Measurements from ENCODE around the gene GDI1. TPM values are rescaled to one million over a fixed set of nuclear protein-coding genes. Genes with fewer than 3 reads are reported as not detected.
"Not testable (repeated sequence)": the region's sequence is repeated elsewhere in the genome, so short reads cannot be mapped to it uniquely, and the experiment has no call there.

The GDI1 gene
- total and polyA plus RNA-seq, 2 of the 8 experiments (the other 6 are each of a cell fraction or from before 2014, with no cell fraction given): 83.1 to 136 TPM

- H3K4me3 ChIP-seq (ENCODE audit: extremely low read depth in 1 of 4, insufficient read depth in 2 of 4, low read depth in 3 of 4, low read length in 4 of 4); H3K14ac ChIP-seq (ENCODE audit: insufficient read length); H2AFZ ChIP-seq (ENCODE audit: low read length); CTCF ChIA-PET (ENCODE audit: partially characterized antibody); H3K9me3 ChIP-seq (ENCODE audit: insufficient read depth in 2 of 2, low read depth in 1 of 2, low read length in 1 of 2); H3K79me1 ChIP-seq (ENCODE audit: low read depth, low read length); H4K20me1 ChIP-seq (replicated peaks in 1 of 2; ENCODE audit: control insufficient read depth in 1 of 2, insufficient read depth in 2 of 2, low read length in 2 of 2); H2BK20ac ChIP-seq (ENCODE audit: low read length); H3K27ac ChIP-seq (ENCODE audit: low read depth, low read length); H3K4ac ChIP-seq (replicated peaks; ENCODE audit: insufficient read length, low read depth, low read length); H4K8ac ChIP-seq (ENCODE audit: extremely low read depth, insufficient read depth, low read length); H2BK5ac ChIP-seq (ENCODE audit: low read depth, low read length); H2BK15ac ChIP-seq (ENCODE audit: low read length); H4K91ac ChIP-seq (replicated peaks; ENCODE audit: insufficient read length, low read length); H3K36me3 ChIP-seq (ENCODE audit: control insufficient read depth in 2 of 4, insufficient read depth in 4 of 4, low read length in 3 of 4); H2BK12ac ChIP-seq (ENCODE audit: low read depth, low read length); H3K4me2 ChIP-seq (ENCODE audit: insufficient read depth in 1 of 2, low read depth in 2 of 2, low read length in 2 of 2); H2AK5ac ChIP-seq (ENCODE audit: low read depth, low read length); H3K18ac ChIP-seq (ENCODE audit: extremely low read depth, low read length); FAIRE-seq; DNase-seq (ENCODE audit: low read depth in 1 of 2, low spot score in 2 of 2); H3K23me2 ChIP-seq (ENCODE audit: low read depth, low read length); H3K27me3 ChIP-seq (replicated peaks in 1 of 4; ENCODE audit: control insufficient read depth in 3 of 4, extremely low read depth in 1 of 4, insufficient read depth in 3 of 4, low read length in 3 of 4); H4K5ac ChIP-seq (ENCODE audit: insufficient read length, low read depth, low read length); POLR2A ChIA-PET (ENCODE audit: partially characterized antibody); H2BK120ac ChIP-seq (replicated peaks; ENCODE audit: low read depth, low read length); H3K9ac ChIP-seq (replicated peaks in 1 of 4; ENCODE audit: extremely low read depth in 1 of 4, low read depth in 3 of 4, low read length in 3 of 4); H3K79me2 ChIP-seq (ENCODE audit: control insufficient read depth in 1 of 2, insufficient read depth in 2 of 2, low read length in 2 of 2); H3K56ac ChIP-seq (replicated peaks; ENCODE audit: insufficient read length, low read depth, low read length); H3K4me1 ChIP-seq (replicated peaks in 1 of 4; ENCODE audit: control insufficient read depth in 3 of 4, insufficient read depth in 4 of 4, low read length in 3 of 4); H3K23ac ChIP-seq (ENCODE audit: insufficient read length): not testable (repeated sequence)
- no CpG with 5 or more reads among the region's 16 CpGs for WGBS, 2 experiments (ENCODE audit: extremely low coverage in 1 of 2, insufficient coverage in 1 of 2, insufficient read length in 1 of 2, insufficient replicate concordance in 2 of 2, low coverage in 1 of 2, low lambda C conversion rate in 2 of 2, missing lambda C conversion rate in 1 of 2)
Measured at GRCh38 chrX:154388649-154389048, 48.3 kb upstream of the GDI1 start.

GRCh38 chrX:154389812-154390747 lies 46.9 kb upstream of the GDI1 start:
- H3K79me1 ChIP-seq (ENCODE audit: low read depth, low read length); FAIRE-seq; H3K23ac ChIP-seq (ENCODE audit: insufficient read length); POLR2A ChIA-PET (ENCODE audit: partially characterized antibody); H3K9ac ChIP-seq (replicated peaks in 1 of 4; ENCODE audit: extremely low read depth in 1 of 4, low read depth in 3 of 4, low read length in 3 of 4); H2BK5ac ChIP-seq (ENCODE audit: low read depth, low read length); H3K18ac ChIP-seq (ENCODE audit: extremely low read depth, low read length); H2BK20ac ChIP-seq (ENCODE audit: low read length); H3K23me2 ChIP-seq (ENCODE audit: low read depth, low read length); H3K36me3 ChIP-seq (ENCODE audit: control insufficient read depth in 2 of 4, insufficient read depth in 4 of 4, low read length in 3 of 4); H4K5ac ChIP-seq (ENCODE audit: insufficient read length, low read depth, low read length); H2BK15ac ChIP-seq (ENCODE audit: low read length); H3K27me3 ChIP-seq (replicated peaks in 1 of 4; ENCODE audit: control insufficient read depth in 3 of 4, extremely low read depth in 1 of 4, insufficient read depth in 3 of 4, low read length in 3 of 4); H2BK12ac ChIP-seq (ENCODE audit: low read depth, low read length); H3K9me3 ChIP-seq (ENCODE audit: insufficient read depth in 2 of 2, low read depth in 1 of 2, low read length in 1 of 2); H3K27ac ChIP-seq (ENCODE audit: low read depth, low read length); H3K56ac ChIP-seq (replicated peaks; ENCODE audit: insufficient read length, low read depth, low read length); DNase-seq (ENCODE audit: low read depth in 1 of 2, low spot score in 2 of 2); H3K4me1 ChIP-seq (replicated peaks in 1 of 4; ENCODE audit: control insufficient read depth in 3 of 4, insufficient read depth in 4 of 4, low read length in 3 of 4); H3K14ac ChIP-seq (ENCODE audit: insufficient read length); CTCF ChIA-PET (ENCODE audit: partially characterized antibody); H4K91ac ChIP-seq (replicated peaks; ENCODE audit: insufficient read length, low read length); H3K79me2 ChIP-seq (ENCODE audit: control insufficient read depth in 1 of 2, insufficient read depth in 2 of 2, low read length in 2 of 2); H3K4me2 ChIP-seq (ENCODE audit: insufficient read depth in 1 of 2, low read depth in 2 of 2, low read length in 2 of 2); H2BK120ac ChIP-seq (replicated peaks; ENCODE audit: low read depth, low read length); H4K8ac ChIP-seq (ENCODE audit: extremely low read depth, insufficient read depth, low read length); H4K20me1 ChIP-seq (replicated peaks in 1 of 2; ENCODE audit: control insufficient read depth in 1 of 2, insufficient read depth in 2 of 2, low read length in 2 of 2); H3K4me3 ChIP-seq (ENCODE audit: extremely low read depth in 1 of 4, insufficient read depth in 2 of 4, low read depth in 3 of 4, low read length in 4 of 4); H2AFZ ChIP-seq (ENCODE audit: low read length); H2AK5ac ChIP-seq (ENCODE audit: low read depth, low read length); H3K4ac ChIP-seq (replicated peaks; ENCODE audit: insufficient read length, low read depth, low read length): not testable (repeated sequence)
- WGBS, 2 experiments (ENCODE audit: extremely low coverage in 1 of 2, insufficient coverage in 1 of 2, insufficient read length in 1 of 2, insufficient replicate concordance in 2 of 2, low coverage in 1 of 2, low lambda C conversion rate in 2 of 2, missing lambda C conversion rate in 1 of 2): no CpG with 5 or more reads among the region's 121 CpGs

Data from H1 (cell line).